H1 (cell line): ENCODE measurements around the gene CCR3. TPM values are rescaled to one million over a fixed set of nuclear protein-coding genes. Genes with fewer than 3 reads are reported as not detected.

Source experiments
- CTCF ChIA-PET: fragments of 300-600 bp; sonication (Branson Sonifier 250); formaldehyde crosslinking; loops from one replicate; lab custom pipeline; 2021; ENCODE audit not compliant: partially characterized antibody; lab: Charles Lee
- POLR2A ChIA-PET: fragments of 300-600 bp; sonication (Branson Sonifier 250); formaldehyde crosslinking; loops from one replicate; lab custom pipeline; 2021; ENCODE audit warnings: inconsistent platforms; ENCODE audit not compliant: partially characterized antibody; lab: Charles Lee
- DNase-seq, 2 experiments: peaks; one replicate each; pipeline versions ENCODE4 v3.0.0 to v3.0.0-alpha.2; 2010 to 2022; ENCODE audit warnings: low spot score in 2 of 2, low read depth in 1 of 2, mixed read lengths in 1 of 2
- FAIRE-seq: peaks from 2 replicates; lab custom pipeline; 2011; peaks lifted over from hg19 to GRCh38; lab: Jason Lieb, UNC
- H2AFZ ChIP-seq: 2 replicates; pipeline ENCODE4 v1.8.1; 2012; ENCODE audit warnings: low read length, inconsistent platforms
- H2AK5ac ChIP-seq: 2 replicates; pipeline ENCODE4 v1.6.1; 2013; ENCODE audit warnings: low read depth, low read length
- H2BK120ac ChIP-seq: replicated peaks from 2 replicates; pipeline ENCODE3; 2013; ENCODE audit warnings: low read depth, low read length, inconsistent platforms
- H2BK12ac ChIP-seq: 2 replicates; pipeline ENCODE4 v1.6.1; 2013; ENCODE audit warnings: low read depth, low read length
- H2BK15ac ChIP-seq: 2 replicates; pipeline ENCODE4 v1.6.1; 2013; ENCODE audit warnings: low read length
- H2BK20ac ChIP-seq: 2 replicates; pipeline ENCODE4 v1.6.1; 2013; ENCODE audit warnings: low read length
- H2BK5ac ChIP-seq: 2 replicates; pipeline ENCODE4 v1.6.1; 2013; ENCODE audit warnings: low read depth, low read length
- H3K14ac ChIP-seq: 2 replicates; pipeline ENCODE4 v1.6.1; 2013; ENCODE audit warnings: inconsistent platforms; ENCODE audit not compliant: insufficient read length
- H3K18ac ChIP-seq: 2 replicates; pipeline ENCODE4 v1.6.1; 2013; ENCODE audit warnings: low read length; ENCODE audit errors: extremely low read depth
- H3K23ac ChIP-seq: 2 replicates; pipeline ENCODE4 v1.6.1; 2013; ENCODE audit warnings: inconsistent platforms; ENCODE audit not compliant: insufficient read length
- H3K23me2 ChIP-seq: 2 replicates; pipeline ENCODE4 v1.6.1; 2013; ENCODE audit warnings: low read depth, low read length
- H3K27ac ChIP-seq: 2 replicates; pipeline ENCODE4 v1.6.1; 2011; ENCODE audit warnings: low read depth, low read length, inconsistent platforms
- H3K27me3 ChIP-seq, 4 experiments: replicated peaks in 1 of 4; 1 replicate in 1 of 4; 2 replicates in 3 of 4; pipeline versions ENCODE4 v1.6.1 to v1.8.1; 2011 to 2013; ENCODE audit warnings: low read length in 3 of 4, mild to moderate bottlenecking in 3 of 4, inconsistent platforms in 2 of 4, mixed read lengths in 2 of 4, moderate library complexity in 1 of 4; ENCODE audit not compliant: control insufficient read depth in 3 of 4, insufficient read depth in 3 of 4; ENCODE audit errors: extremely low read depth in 1 of 4
- H3K36me3 ChIP-seq, 4 experiments: 2 replicates each; pipeline versions ENCODE4 v1.6.1 to v1.8.1; 2011 to 2013; ENCODE audit warnings: mild to moderate bottlenecking in 4 of 4, low read length in 3 of 4, moderate library complexity in 2 of 4, control low read depth in 1 of 4, inconsistent platforms in 1 of 4; ENCODE audit not compliant: insufficient read depth in 4 of 4, control insufficient read depth in 2 of 4
- H3K4ac ChIP-seq: replicated peaks from 2 replicates; pipeline ENCODE3; 2013; ENCODE audit warnings: low read length, low read depth, mixed read lengths, inconsistent platforms; ENCODE audit not compliant: insufficient read length
- H3K4me1 ChIP-seq, 4 experiments: replicated peaks in 1 of 4; 1 replicate in 1 of 4; 2 replicates in 3 of 4; pipeline versions ENCODE4 v1.6.1 to v1.8.1; 2011 to 2013; ENCODE audit warnings: low read length in 3 of 4, inconsistent platforms in 2 of 4, mixed read lengths in 1 of 4; ENCODE audit not compliant: insufficient read depth in 4 of 4, control insufficient read depth in 3 of 4
- H3K4me2 ChIP-seq, 2 experiments: 2 replicates each; pipeline versions ENCODE4 v1.6.1 to v1.8.1; 2011 to 2013; ENCODE audit warnings: low read depth in 2 of 2, low read length in 2 of 2, control low read depth in 1 of 2, inconsistent platforms in 1 of 2, mild to moderate bottlenecking in 1 of 2; ENCODE audit not compliant: insufficient read depth in 1 of 2
- H3K4me3 ChIP-seq, 4 experiments: fragments of 200-600, 300-600 bp in 1 of 4; sonication (generic), shearing (Covaris generic), sonication (Bioruptor Twin) in 1 of 4; 2 replicates each; pipeline versions ENCODE4 v1.5.1 to v1.8.1; 2011 to 2016; ENCODE audit warnings: low read length in 4 of 4, low read depth in 3 of 4, control low read depth in 2 of 4, inconsistent platforms in 2 of 4, mild to moderate bottlenecking in 2 of 4, mixed read lengths in 1 of 4, moderate library complexity in 1 of 4; ENCODE audit not compliant: insufficient read depth in 2 of 4; ENCODE audit errors: extremely low read depth in 1 of 4
- H3K56ac ChIP-seq: replicated peaks from 2 replicates; pipeline ENCODE3; 2013; ENCODE audit warnings: low read depth, mild to moderate bottlenecking, mixed read lengths, low read length, inconsistent platforms; ENCODE audit not compliant: insufficient read length
- H3K79me1 ChIP-seq: 2 replicates; pipeline ENCODE4 v1.6.1; 2013; ENCODE audit warnings: low read depth, low read length, control low read depth
- H3K79me2 ChIP-seq, 2 experiments: 2 replicates each; pipeline versions ENCODE4 v1.6.1 to v1.8.1; 2012 to 2013; ENCODE audit warnings: low read length in 2 of 2, mild to moderate bottlenecking in 2 of 2, inconsistent platforms in 1 of 2; ENCODE audit not compliant: insufficient read depth in 2 of 2, control insufficient read depth in 1 of 2
- H3K9ac ChIP-seq, 4 experiments: replicated peaks in 1 of 4; 1 replicate in 1 of 4; 2 replicates in 3 of 4; pipeline versions ENCODE4 v1.6.1 to v1.8.1; 2011 to 2013; ENCODE audit warnings: low read depth in 3 of 4, low read length in 3 of 4, control low read depth in 2 of 4, mild to moderate bottlenecking in 2 of 4, moderate library complexity in 2 of 4, inconsistent platforms in 1 of 4; ENCODE audit errors: extremely low read depth in 1 of 4
- H3K9me3 ChIP-seq, 2 experiments: 2 replicates each; pipeline versions ENCODE4 v1.6.1 to v1.8.1; 2012 to 2013; ENCODE audit warnings: mild to moderate bottlenecking in 2 of 2, moderate library complexity in 2 of 2, control low read depth in 1 of 2, inconsistent platforms in 1 of 2, low read depth in 1 of 2, low read length in 1 of 2, mixed read lengths in 1 of 2; ENCODE audit not compliant: insufficient read depth in 2 of 2
- H4K20me1 ChIP-seq, 2 experiments: replicated peaks in 1 of 2; 2 replicates each; pipeline versions ENCODE3 to v1.8.1; 2011 to 2013; ENCODE audit warnings: inconsistent platforms in 2 of 2, low read length in 2 of 2, mild to moderate bottlenecking in 1 of 2; ENCODE audit not compliant: insufficient read depth in 2 of 2, control insufficient read depth in 1 of 2
- H4K5ac ChIP-seq: 2 replicates; pipeline ENCODE4 v1.6.1; 2013; ENCODE audit warnings: low read length, low read depth, mixed read lengths, inconsistent platforms; ENCODE audit not compliant: insufficient read length
- H4K8ac ChIP-seq: 2 replicates; pipeline ENCODE4 v1.8.0; 2013; ENCODE audit warnings: mild to moderate bottlenecking, moderate library complexity, low read length, inconsistent platforms; ENCODE audit not compliant: insufficient read depth; ENCODE audit errors: extremely low read depth
- H4K91ac ChIP-seq: replicated peaks from 2 replicates; pipeline ENCODE3; 2013; ENCODE audit warnings: low read length, mixed read lengths, inconsistent platforms; ENCODE audit not compliant: insufficient read length
- KDM1A ChIP-seq: fragments of 200-600, 300-600 bp; sonication (generic); IDR thresholded peaks from 2 replicates; pipeline ENCODE4 v1.7.1; 2016; ENCODE audit warnings: mild to moderate bottlenecking, low read length, borderline replicate concordance
- KDM5A ChIP-seq: fragments of 200-600 bp; IDR thresholded peaks from 2 replicates; pipeline ENCODE4 v1.7.1; 2012; ENCODE audit warnings: mild to moderate bottlenecking, low read length, inconsistent platforms, mixed read lengths
- SP2 ChIP-seq: IDR thresholded peaks from 2 replicates; pipeline ENCODE4 v1.6.1; 2012; ENCODE audit warnings: mild to moderate bottlenecking, low read length, inconsistent platforms
- TBP ChIP-seq: IDR thresholded peaks from 2 replicates; pipeline ENCODE4 v1.6.1; 2011; ENCODE audit warnings: low read depth, low read length, improper control_type of control experiment
- WGBS, 2 experiments: shearing (Covaris generic) in 1 of 2; methylation state at CpG; one replicate each; pipeline versions ENCODE4 v1.1.6 to v1.1.7; 2013 to 2015; ENCODE audit warnings: low lambda C conversion rate in 2 of 2, mixed read lengths in 2 of 2, inconsistent platforms in 1 of 2, low coverage in 1 of 2, missing lambda C conversion rate in 1 of 2; ENCODE audit not compliant: insufficient replicate concordance in 2 of 2, insufficient coverage in 1 of 2, insufficient read length in 1 of 2; ENCODE audit errors: extremely low coverage in 1 of 2, missing lambda C conversion rate in 1 of 2; 5-methylcytosine and 5-hydroxymethylcytosine counted together
- polyA plus RNA-seq, 7 experiments: library from polyadenylated mRNA; depleted of rRNA in 3 of 7; stranded (reverse) in 5 of 7; unstranded in 2 of 7; fragments of >200 nt in 5 of 7; fragments of 200-250 nt in 2 of 7; gene quantifications; 1 replicate in 5 of 7; 2 replicates in 1 of 7; 4 replicates in 1 of 7; pipeline versions ENCODE4 v1.2.1 to v1.2.3, GENCODE V29; 2011 to 2013; ENCODE audit warnings: missing spikeins in 2 of 7, mixed read lengths in 2 of 7
- total RNA-seq: library from RNA; stranded (reverse); fragmentation: NEBNext Ultra II Directional; extraction: Animal tissue kit (Norgen Biotek cat#: 25700); gene quantifications from 2 replicates; pipeline ENCODE4 v1.2.1, GENCODE V29; 2021

CCR3 gene
- total and polyA plus RNA-seq, 2 of the 8 experiments (the other 6 are each of a cell fraction or from before 2014, with no cell fraction given) = not detected

DNA sequence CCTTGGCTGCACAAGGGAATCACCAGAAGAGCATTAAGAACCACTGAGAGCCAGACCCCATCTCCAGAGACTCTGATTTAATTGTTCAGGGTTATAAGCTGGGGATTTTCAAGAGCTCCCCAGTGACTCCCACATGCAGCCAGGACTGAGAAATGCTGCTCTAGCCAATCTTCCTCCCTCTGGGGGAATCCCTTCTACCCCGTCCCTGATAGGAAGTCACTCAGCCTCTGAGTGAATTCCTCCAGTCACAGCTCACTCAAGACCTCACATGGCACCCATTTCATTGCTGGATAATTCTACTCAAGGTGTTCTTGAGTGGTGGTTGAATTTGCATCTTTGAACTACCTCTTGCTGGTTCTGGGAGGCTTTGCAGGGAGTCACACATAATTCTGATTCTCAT lies 10.7 kb downstream of the CCR3 start:
- Histone ChIP-seq H3K4ac (no peak overlapping the region), H3K9me3 (peaks cover 0 to 2% of the 10 kb centered on the region in 2 experiments; a peak in 2 of 4 replicates), H4K91ac (no peak overlapping the region), H3K27me3 (no peaks in the 10 kb centered on the region), H3K27ac (no peak overlapping the region), H3K9ac (no peak overlapping the region), H2BK5ac (no peak overlapping the region), H3K36me3 (no peaks in the 10 kb centered on the region), H2BK12ac (no peak overlapping the region), H4K20me1 (no peaks in the 10 kb centered on the region), H3K14ac (no peak overlapping the region), H2BK120ac (no peak overlapping the region), H2BK20ac (no peak overlapping the region), H3K79me1 (no peaks in the 10 kb centered on the region), H3K4me3 (no peak overlapping the region), H3K18ac (no peak overlapping the region), H3K4me1 (no peaks in the 10 kb centered on the region), H2AFZ (no peak overlapping the region), H2BK15ac (no peak overlapping the region), H4K5ac (no peak overlapping the region), H3K4me2 (no peak overlapping the region), H3K79me2 (peaks cover 0 to 2% of the 10 kb centered on the region in 2 experiments; a peak in 1 of 4 replicates), H3K23ac (no peak overlapping the region), H2AK5ac (no peak overlapping the region), H4K8ac (no peak overlapping the region), H3K56ac (no peak overlapping the region), H3K23me2 (no peaks in the 10 kb centered on the region)
- DNase-seq = no peak
- no peak for FAIRE-seq
- ChIA-PET POLR2A (no interaction called here), CTCF (interaction anchor here (0.6 kb wide), 1 partner anchor 10 kb away, joined by 3 read pairs; the partner anchor contains the start of gene CCR3)
- TF ChIP-seq SP2 = no peak
- no peak for TF ChIP-seq KDM1A
- TF ChIP-seq TBP = no peak
- no peak for TF ChIP-seq KDM5A
- WGBS, 2 experiments = 93% methylated on average over 1 of the region's 1 CpG; no CpG with 5 or more reads in 1 of the 2 experiments
